Mammary epithelial cell (primary cell): ENCODE measurements around the gene QRFP.

Source experiments
- EZH2 ChIP-seq: IDR thresholded peaks from 2 replicates; pipeline ENCODE4 v1.6.1; 2012; ENCODE audit warnings: low read length, inconsistent platforms, borderline replicate concordance
- TF ChIP-seq, protein P1 (sequence below), 2 donors: IDR thresholded peaks in 1 of 2; conservative IDR thresholded peaks in 1 of 2; 2 replicates each; pipeline ENCODE4 v1.5.1; 2011 to 2012; ENCODE audit warnings: inconsistent platforms in 2 of 2, low read length in 2 of 2, mild to moderate bottlenecking in 2 of 2, control low read depth in 1 of 2, low read depth in 1 of 2; ENCODE audit not compliant: insufficient read depth in 1 of 2; ENCODE audit errors: extremely low read depth in 1 of 2

- TF ChIP-seq, protein P1, sequence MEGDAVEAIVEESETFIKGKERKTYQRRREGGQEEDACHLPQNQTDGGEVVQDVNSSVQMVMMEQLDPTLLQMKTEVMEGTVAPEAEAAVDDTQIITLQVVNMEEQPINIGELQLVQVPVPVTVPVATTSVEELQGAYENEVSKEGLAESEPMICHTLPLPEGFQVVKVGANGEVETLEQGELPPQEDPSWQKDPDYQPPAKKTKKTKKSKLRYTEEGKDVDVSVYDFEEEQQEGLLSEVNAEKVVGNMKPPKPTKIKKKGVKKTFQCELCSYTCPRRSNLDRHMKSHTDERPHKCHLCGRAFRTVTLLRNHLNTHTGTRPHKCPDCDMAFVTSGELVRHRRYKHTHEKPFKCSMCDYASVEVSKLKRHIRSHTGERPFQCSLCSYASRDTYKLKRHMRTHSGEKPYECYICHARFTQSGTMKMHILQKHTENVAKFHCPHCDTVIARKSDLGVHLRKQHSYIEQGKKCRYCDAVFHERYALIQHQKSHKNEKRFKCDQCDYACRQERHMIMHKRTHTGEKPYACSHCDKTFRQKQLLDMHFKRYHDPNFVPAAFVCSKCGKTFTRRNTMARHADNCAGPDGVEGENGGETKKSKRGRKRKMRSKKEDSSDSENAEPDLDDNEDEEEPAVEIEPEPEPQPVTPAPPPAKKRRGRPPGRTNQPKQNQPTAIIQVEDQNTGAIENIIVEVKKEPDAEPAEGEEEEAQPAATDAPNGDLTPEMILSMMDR (conservative IDR thresholded peaks at IDR 0.05 in 1 of 2, IDR thresholded peaks at IDR 0.05 in 1 of 2; ENCODE audit: extremely low read depth in 1 of 2, insufficient read depth in 1 of 2, low read depth in 1 of 2, low read length in 2 of 2): no peak
- no peak for TF ChIP-seq EZH2
Observed at GRCh38 chr9:130897105-130897751, 616 bp upstream of the QRFP start.
